HCT116 (cell line): ENCODE data around the gene PDGFD. TPM values are rescaled to one million over a fixed set of nuclear protein-coding genes. Genes with fewer than 3 reads are reported as not detected.

Source experiments
- ATAC-seq: fragments of 200-7000 bp; cut with Tn5 transposase; 2 replicates; pipeline ENCODE4 v1.9.1; 2020; ENCODE audit warnings: mild to moderate bottlenecking, moderate library complexity
- BruUV-seq: library from RNA; stranded (reverse); fragments of 400-500 nt; replicated peaks from 2 replicates; lab custom pipeline; 2021; lab: Mats Ljungman, UMichigan
- CTCF ChIA-PET: fragments of 300-600 bp; sonication (Branson Sonifier 250); formaldehyde crosslinking; loops from one replicate; lab custom pipeline; 2021; ENCODE audit warnings: antibody characterized with exemption; lab: Charles Lee
- POLR2A ChIA-PET: fragments of 300-600, 350-600 bp; sonication (Branson Sonifier 250); formaldehyde crosslinking; loops from one replicate; lab custom pipeline; 2021; ENCODE audit warnings: antibody characterized with exemption; lab: Charles Lee
- RAD21 ChIA-PET, 2 experiments: fragments of 300-600 bp; sonication (Branson Sonifier 250); formaldehyde crosslinking; loops; one replicate each; lab custom pipeline; 2023; ENCODE audit warnings: low total read pairs in 2 of 2; ENCODE audit not compliant: uncharacterized antibody in 2 of 2, unreplicated experiment in 2 of 2, low non-redundant PET in 1 of 2; lab: Charles Lee
- DNase-seq: peaks from one replicate; pipeline ENCODE4 v3.0.0-alpha.2; 2010; ENCODE audit warnings: low read depth, low spot score
- H2AFZ ChIP-seq: fragments of 200-600 bp; shearing (Covaris generic), sonication (generic); 2 replicates; pipeline ENCODE4 v1.6.1; 2017; ENCODE audit warnings: low read depth, mixed run types, mixed read lengths, antibody characterized with exemption, low read length; ENCODE audit not compliant: poor library complexity, severe bottlenecking
- H3K27ac ChIP-seq: 2 replicates; pipeline ENCODE4 v1.5.1; 2012; ENCODE audit warnings: low read depth, low read length
- H3K27me3 ChIP-seq: fragments of 200-600 bp; sonication (generic); 2 replicates; pipeline ENCODE4 v1.6.1; 2016; ENCODE audit warnings: mixed run types, low read length, mixed read lengths; ENCODE audit not compliant: insufficient read depth
- H3K36me3 ChIP-seq, 2 experiments: fragments of 200-500 bp in 1 of 2; fragments of 200-600 bp in 1 of 2; sonication (Bioruptor generic) in 1 of 2; sonication (generic) in 1 of 2; 2 replicates each; pipeline versions ENCODE4 v1.5.1 to v1.6.1; 2014 to 2016; ENCODE audit warnings: low read length in 2 of 2, inconsistent platforms in 1 of 2, mixed read lengths in 1 of 2, mixed run types in 1 of 2; ENCODE audit not compliant: insufficient read depth in 2 of 2, control insufficient read depth in 1 of 2
- H3K4me1 ChIP-seq, 2 experiments: fragments of 200-600 bp in 1 of 2; sonication (generic) in 1 of 2; 2 replicates each; pipeline versions ENCODE4 v1.5.1 to v1.6.1; 2012 to 2017; ENCODE audit warnings: low read length in 2 of 2, inconsistent platforms in 1 of 2, mild to moderate bottlenecking in 1 of 2, mixed read lengths in 1 of 2, mixed run types in 1 of 2, moderate library complexity in 1 of 2; ENCODE audit not compliant: insufficient read depth in 2 of 2, control insufficient read depth in 1 of 2
- H3K4me2 ChIP-seq: fragments of 200-600 bp; sonication (generic); 2 replicates; pipeline ENCODE4 v1.6.1; 2017; ENCODE audit warnings: mixed run types, low read length, mixed read lengths
- H3K4me3 ChIP-seq, 2 experiments: fragments of 200-600 bp in 1 of 2; sonication (generic) in 1 of 2; replicated peaks in 1 of 2; 2 replicates each; pipeline ENCODE4 v1.5.1; 2011 to 2016; ENCODE audit warnings: low read length in 2 of 2, control low read depth in 1 of 2, low read depth in 1 of 2, mild to moderate bottlenecking in 1 of 2, mixed read lengths in 1 of 2, mixed run types in 1 of 2
- H3K79me2 ChIP-seq: fragments of 200-600 bp; sonication (generic); 2 replicates; pipeline ENCODE4 v1.6.1; 2017; ENCODE audit warnings: mild to moderate bottlenecking, mixed run types, low read length, moderate library complexity, mixed read lengths; ENCODE audit not compliant: insufficient read depth
- H3K9ac ChIP-seq: fragments of 200-600 bp; sonication (generic); 2 replicates; pipeline ENCODE4 v1.6.1; 2016; ENCODE audit warnings: low read length, mixed read lengths
- H3K9me2 ChIP-seq: fragments of 200-600 bp; sonication (generic), shearing (Covaris generic); 2 replicates; pipeline ENCODE4 v1.6.1; 2017; ENCODE audit warnings: mixed run types, mild to moderate bottlenecking, moderate library complexity; ENCODE audit not compliant: insufficient read depth
- H3K9me3 ChIP-seq, 2 experiments: fragments of 200-500 bp in 1 of 2; fragments of 200-600 bp in 1 of 2; sonication (Bioruptor generic) in 1 of 2; sonication (generic) in 1 of 2; 2 replicates each; pipeline ENCODE4 v1.6.1; 2014 to 2017; ENCODE audit warnings: low read length in 2 of 2, mixed read lengths in 2 of 2, inconsistent platforms in 1 of 2, low read depth in 1 of 2, mild to moderate bottlenecking in 1 of 2, mixed run types in 1 of 2, moderate library complexity in 1 of 2; ENCODE audit not compliant: control insufficient read depth in 1 of 2, insufficient read depth in 1 of 2
- H4K20me1 ChIP-seq: fragments of 200-600 bp; sonication (generic), shearing (Covaris generic); 2 replicates; pipeline ENCODE4 v1.6.1; 2017; ENCODE audit warnings: mixed run types, mild to moderate bottlenecking, moderate library complexity; ENCODE audit not compliant: insufficient read depth
- ATF3 ChIP-seq: IDR thresholded peaks from 2 replicates; pipeline ENCODE4 v1.6.1; 2012
- CEBPB ChIP-seq: IDR thresholded peaks from 2 replicates; pipeline ENCODE4 v1.6.1; 2012; ENCODE audit warnings: low read depth
- FOSL1 ChIP-seq: IDR thresholded peaks from 2 replicates; pipeline ENCODE4 v1.6.1; 2012; ENCODE audit warnings: low read depth
- SP1 ChIP-seq: IDR thresholded peaks from 2 replicates; pipeline ENCODE4 v1.6.1; 2012; ENCODE audit warnings: low read depth
- TCF7L2 ChIP-seq: IDR thresholded peaks from 2 replicates; pipeline ENCODE4 v1.7.0; 2011; ENCODE audit warnings: borderline replicate concordance, inconsistent platforms; ENCODE audit not compliant: insufficient read depth, insufficient read length; ENCODE audit errors: extremely low read depth
- intact Hi-C: fragments of 100-400 bp; cut with micrococcal nuclease; formaldehyde crosslinking; loops from 2 replicates; pipeline ENCODE4 v1.10.0; 2022
- total RNA-seq: library from RNA; stranded (reverse); gene quantifications from one replicate; pipeline ENCODE4 v1.2.1, GENCODE V29; 2021; ENCODE audit not compliant: unreplicated experiment

PDGFD gene
- total RNA-seq, 1 experiment from 2014 or later, result 0.34 TPM

GRCh38 chr11:104057908-104058307 is 106.0 kb downstream of the PDGFD start:
- intact Hi-C loops, result no loop called here
- no peaks in the 10 kb centered on the region for H3K79me2 ChIP-seq
- no peaks in the 10 kb centered on the region for H3K9me3 ChIP-seq
- no peak overlapping the region for H3K27ac ChIP-seq
- H3K36me3 ChIP-seq, result no peaks in the 10 kb centered on the region
- ChIA-PET POLR2A (no interaction called here), CTCF (no interaction called here), RAD21 (no interaction called here)
- DNase-seq, result no peak
- no TSS peak for BruUV-seq
- H3K9me2 ChIP-seq, result no peaks in the 10 kb centered on the region
- no peak overlapping the region for H3K4me2 ChIP-seq
- H3K4me1 ChIP-seq, result no peaks in the 10 kb centered on the region
- no peak for ATAC-seq
- H3K4me3 ChIP-seq, result no peak overlapping the region
- H3K9ac ChIP-seq, result no peak overlapping the region
- no peak for TF ChIP-seq CEBPB
- no peak for TF ChIP-seq SP1
- TF ChIP-seq FOSL1, result no peak
- H4K20me1 ChIP-seq, result no peaks in the 10 kb centered on the region
- H3K27me3 ChIP-seq, result no peaks in the 10 kb centered on the region
- H2AFZ ChIP-seq, result no peak overlapping the region

GRCh38 chr11:104055596-104055995 is 108.4 kb downstream of the PDGFD start:
- no peak overlapping the region for H3K4me2 ChIP-seq
- ATAC-seq, result no peak
- intact Hi-C loops, result no loop called here
- ChIA-PET CTCF (no interaction called here), POLR2A (no interaction called here), RAD21 (no interaction called here)
- H4K20me1 ChIP-seq, result no peaks in the 10 kb centered on the region
- no peak overlapping the region for H3K9ac ChIP-seq
- no peaks in the 10 kb centered on the region for H3K79me2 ChIP-seq
- H3K4me1 ChIP-seq, result no peaks in the 10 kb centered on the region
- H3K27me3 ChIP-seq, result no peaks in the 10 kb centered on the region
- no TSS peak for BruUV-seq
- H3K9me3 ChIP-seq, result no peaks in the 10 kb centered on the region
- DNase-seq, result no peak
- H3K36me3 ChIP-seq, result no peaks in the 10 kb centered on the region
- no peak overlapping the region for H3K27ac ChIP-seq
- TF ChIP-seq ATF3, result no peak
- no peak for TF ChIP-seq TCF7L2
- no peaks in the 10 kb centered on the region for H3K9me2 ChIP-seq
- no peak overlapping the region for H3K4me3 ChIP-seq
- no peak overlapping the region for H2AFZ ChIP-seq
